Fibroblast of lung (primary cell): ENCODE measurements around the gene FSIP2. TPM values are rescaled to one million over a fixed set of nuclear protein-coding genes. Genes with fewer than 3 reads are reported as not detected.

Source experiments
- DNase-seq, 2 donors: peaks; one replicate each; pipeline versions ENCODE4 v3.0.0 to v3.0.0-alpha.2; 2010; ENCODE audit warnings: low read depth in 2 of 2
- H2AFZ ChIP-seq: 2 replicates; pipeline ENCODE4 v1.5.1; 2012; ENCODE audit warnings: low read length, control low read depth, inconsistent platforms
- H3K27ac ChIP-seq: 2 replicates; pipeline ENCODE4 v1.5.1; 2011; ENCODE audit warnings: low read length, control low read depth; ENCODE audit not compliant: insufficient read depth
- H3K27me3 ChIP-seq: 2 replicates; pipeline ENCODE4 v1.5.1; 2011; ENCODE audit warnings: mild to moderate bottlenecking, low read length; ENCODE audit not compliant: control insufficient read depth, insufficient read depth
- H3K36me3 ChIP-seq: 2 replicates; pipeline ENCODE4 v1.5.1; 2011; ENCODE audit warnings: low read length; ENCODE audit not compliant: control insufficient read depth, insufficient read depth
- H3K4me1 ChIP-seq: 2 replicates; pipeline ENCODE4 v1.5.1; 2011; ENCODE audit warnings: low read length; ENCODE audit not compliant: control insufficient read depth, insufficient read depth; ENCODE audit errors: extremely low read depth
- H3K4me2 ChIP-seq: 2 replicates; pipeline ENCODE4 v1.5.1; 2011; ENCODE audit warnings: low read length, control low read depth; ENCODE audit not compliant: insufficient read depth; ENCODE audit errors: extremely low read depth
- H3K4me3 ChIP-seq, 4 experiments: fragments of 200-600 bp in 1 of 4; sonication (generic) in 1 of 4; replicated peaks in 1 of 4; 2 replicates each; pipeline ENCODE4 v1.5.1; 2011 to 2016; ENCODE audit warnings: low read length in 4 of 4, low read depth in 3 of 4, mild to moderate bottlenecking in 3 of 4, control low read depth in 2 of 4, inconsistent platforms in 1 of 4, mixed read lengths in 1 of 4; ENCODE audit not compliant: insufficient read depth in 1 of 4; ENCODE audit errors: control extremely low read depth in 1 of 4
- H3K79me2 ChIP-seq: 2 replicates; pipeline ENCODE4 v1.5.1; 2012; ENCODE audit warnings: mild to moderate bottlenecking, low read length, inconsistent platforms; ENCODE audit not compliant: control insufficient read depth, insufficient read depth
- H3K9ac ChIP-seq: 2 replicates; pipeline ENCODE4 v1.5.1; 2011; ENCODE audit warnings: mild to moderate bottlenecking, low read length, control low read depth; ENCODE audit not compliant: insufficient read depth
- H3K9me3 ChIP-seq: 2 replicates; pipeline ENCODE4 v1.5.1; 2012; ENCODE audit warnings: low read depth, low read length; ENCODE audit not compliant: control insufficient read depth, insufficient read depth
- H4K20me1 ChIP-seq: 2 replicates; pipeline ENCODE4 v1.5.1; 2011; ENCODE audit warnings: low read length; ENCODE audit not compliant: control insufficient read depth, insufficient read depth; ENCODE audit errors: extremely low read depth
- EZH2 ChIP-seq: IDR thresholded peaks from 2 replicates; pipeline ENCODE4 v1.5.1; 2012; ENCODE audit warnings: low read length, control low read depth, mild to moderate bottlenecking; ENCODE audit errors: missing control alignments
- polyA plus RNA-seq, 2 donors: library from polyadenylated mRNA; depleted of rRNA in 1 of 2; stranded (reverse) in 1 of 2; unstranded in 1 of 2; fragments of >200 nt; gene quantifications; 2 replicates each; pipeline ENCODE4 v1.2.1, GENCODE V29; 2011 to 2012; ENCODE audit warnings: missing spikeins in 1 of 2
- total RNA-seq: library from RNA; depleted of rRNA; stranded (reverse); fragments of >200 nt; gene quantifications from 2 replicates; pipeline ENCODE4 v1.2.1, GENCODE V29; 2014
- TF ChIP-seq, protein P1 (sequence below), 2 donors: IDR thresholded peaks in 1 of 2; conservative IDR thresholded peaks in 1 of 2; 1 replicate in 1 of 2; 2 replicates in 1 of 2; pipeline ENCODE4 v1.5.1; 2011 to 2012; ENCODE audit warnings: low read length in 2 of 2, control low read depth in 1 of 2, inconsistent platforms in 1 of 2, low read depth in 1 of 2, mild to moderate bottlenecking in 1 of 2

FSIP2 gene
- total and polyA plus RNA-seq, 2 donors (not counting 1 experiment from before 2014, with no cell fraction given) = under 0.01 to 1.7 TPM

DNA sequence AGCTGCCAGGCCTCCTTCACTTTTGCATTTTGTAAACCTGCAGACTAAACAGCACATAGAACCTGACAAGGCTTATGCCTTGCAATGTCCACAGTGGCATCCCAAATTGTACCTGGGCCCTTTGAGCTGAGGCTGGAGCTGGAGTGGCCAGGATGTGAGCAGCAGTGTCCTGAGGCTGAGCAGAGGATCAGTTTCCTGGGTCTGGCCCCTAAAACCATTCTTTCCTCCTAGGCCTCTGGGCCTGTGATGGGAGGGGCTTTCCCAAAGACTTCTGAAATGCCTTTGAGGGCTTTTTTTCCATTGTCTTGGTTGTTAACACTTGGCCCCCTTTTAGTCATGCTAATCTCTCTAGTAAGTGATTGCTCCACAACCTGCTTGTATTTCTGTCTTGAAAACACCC, 32.8 kb downstream of the FSIP2 start:
- H3K9me3 ChIP-seq = no peaks in the 10 kb centered on the region
- no peaks in the 10 kb centered on the region for H3K79me2 ChIP-seq
- no peak overlapping the region for H3K4me3 ChIP-seq
- no peaks in the 10 kb centered on the region for H3K27me3 ChIP-seq
- DNase-seq = no peak
- no peaks in the 10 kb centered on the region for H3K4me1 ChIP-seq
- no peaks in the 10 kb centered on the region for H3K36me3 ChIP-seq
- H3K4me2 ChIP-seq = no peak overlapping the region
- H3K9ac ChIP-seq = no peak overlapping the region
- TF ChIP-seq, protein P1, sequence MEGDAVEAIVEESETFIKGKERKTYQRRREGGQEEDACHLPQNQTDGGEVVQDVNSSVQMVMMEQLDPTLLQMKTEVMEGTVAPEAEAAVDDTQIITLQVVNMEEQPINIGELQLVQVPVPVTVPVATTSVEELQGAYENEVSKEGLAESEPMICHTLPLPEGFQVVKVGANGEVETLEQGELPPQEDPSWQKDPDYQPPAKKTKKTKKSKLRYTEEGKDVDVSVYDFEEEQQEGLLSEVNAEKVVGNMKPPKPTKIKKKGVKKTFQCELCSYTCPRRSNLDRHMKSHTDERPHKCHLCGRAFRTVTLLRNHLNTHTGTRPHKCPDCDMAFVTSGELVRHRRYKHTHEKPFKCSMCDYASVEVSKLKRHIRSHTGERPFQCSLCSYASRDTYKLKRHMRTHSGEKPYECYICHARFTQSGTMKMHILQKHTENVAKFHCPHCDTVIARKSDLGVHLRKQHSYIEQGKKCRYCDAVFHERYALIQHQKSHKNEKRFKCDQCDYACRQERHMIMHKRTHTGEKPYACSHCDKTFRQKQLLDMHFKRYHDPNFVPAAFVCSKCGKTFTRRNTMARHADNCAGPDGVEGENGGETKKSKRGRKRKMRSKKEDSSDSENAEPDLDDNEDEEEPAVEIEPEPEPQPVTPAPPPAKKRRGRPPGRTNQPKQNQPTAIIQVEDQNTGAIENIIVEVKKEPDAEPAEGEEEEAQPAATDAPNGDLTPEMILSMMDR (conservative IDR thresholded peaks at IDR 0.05 in 1 of 2, IDR thresholded peaks at IDR 0.05 in 1 of 2; ENCODE audit: low read depth in 1 of 2, low read length in 2 of 2) = no peak
- TF ChIP-seq EZH2 = no peak
- H3K27ac ChIP-seq = no peak overlapping the region
- no peak overlapping the region for H2AFZ ChIP-seq
- no peaks in the 10 kb centered on the region for H4K20me1 ChIP-seq

DNA sequence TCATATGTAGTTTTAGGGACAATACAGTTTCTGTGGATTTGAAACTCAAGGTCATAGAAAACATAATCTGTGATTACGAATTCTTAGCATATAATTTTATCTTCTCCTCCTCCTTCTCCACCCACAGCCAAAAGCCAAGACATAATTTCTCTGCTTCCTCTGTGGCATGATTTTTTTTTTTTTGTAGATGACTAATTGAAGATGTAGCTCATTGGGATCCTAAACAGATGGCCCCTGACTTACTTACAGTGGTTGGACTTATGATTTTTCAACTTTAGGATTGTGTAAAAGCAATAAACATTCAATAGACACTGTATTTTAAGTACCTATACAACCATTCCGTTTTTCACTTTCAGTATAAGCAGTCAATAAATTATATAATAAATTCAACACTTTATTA, 42.3 kb downstream of the FSIP2 start:
- TF ChIP-seq, protein P1 (conservative IDR thresholded peaks at IDR 0.05 in 1 of 2, IDR thresholded peaks at IDR 0.05 in 1 of 2; ENCODE audit: low read depth in 1 of 2, low read length in 2 of 2) = no peak
- no peak for TF ChIP-seq EZH2
- H3K4me2 ChIP-seq = no peak overlapping the region
- no peak overlapping the region for H2AFZ ChIP-seq

DNA sequence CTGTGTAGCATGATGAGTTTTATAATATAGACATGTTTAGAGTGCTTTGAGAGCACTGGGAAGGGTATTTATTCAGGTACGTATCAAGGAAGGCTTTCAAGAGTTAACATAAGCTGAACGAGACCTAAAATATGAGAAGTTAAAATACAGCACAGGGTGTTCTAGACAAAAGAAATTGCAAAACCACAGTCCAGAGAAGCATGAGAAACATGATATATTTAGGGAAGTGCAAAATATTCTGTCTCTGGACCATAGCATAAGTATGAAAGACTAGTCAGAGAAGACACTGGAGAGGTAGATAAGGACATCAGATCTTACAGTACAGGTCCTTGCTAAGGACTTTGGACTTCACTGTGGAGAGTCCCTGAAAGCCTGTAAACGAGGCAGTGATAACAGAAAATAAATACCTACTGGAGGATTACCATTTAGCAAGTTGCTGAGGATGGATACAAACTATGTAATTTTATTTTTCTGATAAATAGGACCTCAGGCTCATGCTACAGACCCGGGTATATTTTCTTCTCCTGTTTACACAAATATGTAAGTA, 43.7 kb downstream of the FSIP2 start:
- Histone ChIP-seq H3K9me3 (no peaks in the 10 kb centered on the region), H3K4me3 (no peak overlapping the region), H4K20me1 (no peaks in the 10 kb centered on the region), H3K79me2 (no peaks in the 10 kb centered on the region), H3K36me3 (no peaks in the 10 kb centered on the region), H3K27me3 (no peaks in the 10 kb centered on the region), H3K27ac (no peak overlapping the region), H2AFZ (no peak overlapping the region), H3K4me1 (no peaks in the 10 kb centered on the region), H3K9ac (no peak overlapping the region), H3K4me2 (no peak overlapping the region)
- DNase-seq = no peak
- no peak for TF ChIP-seq EZH2
- TF ChIP-seq, protein P1 (conservative IDR thresholded peaks at IDR 0.05 in 1 of 2, IDR thresholded peaks at IDR 0.05 in 1 of 2; ENCODE audit: low read depth in 1 of 2, low read length in 2 of 2) = no peak

More for the DNA sequence above, 42.3 kb downstream of the FSIP2 start:
- Histone ChIP-seq H3K9me3 (no peaks in the 10 kb centered on the region), H3K27me3 (no peaks in the 10 kb centered on the region), H3K9ac (no peak overlapping the region), H3K4me3 (no peak overlapping the region), H3K27ac (no peak overlapping the region), H4K20me1 (no peaks in the 10 kb centered on the region), H3K79me2 (no peaks in the 10 kb centered on the region), H3K4me1 (no peaks in the 10 kb centered on the region), H3K36me3 (no peaks in the 10 kb centered on the region)
- peak in 1 of 2 donors; percentile 1 for DNase-seq
